ENCODE measurements around the gene IDUA.

DNA sequence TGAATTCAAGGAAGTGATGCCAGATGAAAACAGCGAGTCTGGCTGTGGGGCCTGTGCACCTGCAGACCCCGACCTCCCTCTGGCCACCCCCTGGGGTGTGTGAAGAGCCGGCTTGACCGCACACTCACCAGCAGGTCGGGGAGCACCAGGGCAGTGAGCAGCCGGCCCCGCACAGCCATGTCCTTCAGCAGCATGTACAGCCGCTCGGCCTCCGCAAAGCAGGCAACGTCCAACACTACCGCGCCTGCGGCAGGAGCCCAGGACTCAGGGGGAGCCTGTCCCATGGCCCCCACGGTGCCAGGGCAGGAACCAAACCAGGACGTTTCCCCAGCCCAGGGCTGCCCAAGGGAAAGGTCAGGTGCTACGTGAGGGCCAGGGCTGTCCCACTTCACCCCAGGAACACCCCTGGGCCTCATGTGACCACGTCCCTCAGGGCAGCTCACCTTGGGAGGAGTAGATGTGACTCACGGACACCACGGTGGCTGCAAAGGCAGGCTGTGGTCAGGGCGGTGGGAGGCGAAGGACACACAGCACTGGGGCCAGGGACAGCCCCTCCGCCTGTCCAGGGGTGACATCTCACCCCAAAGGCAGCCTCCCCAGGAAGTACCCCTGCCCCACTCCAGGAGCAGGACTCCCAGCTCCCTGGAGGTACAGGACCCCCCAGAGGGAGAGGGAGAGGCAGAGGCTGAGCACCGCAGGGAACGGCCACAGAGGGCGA, 21.6 kb upstream of the IDUA start:
- TF ChIP-seq POLR2A (IDR thresholded peaks at IDR 0.05) = no peak
- TF ChIP-seq CTCF (IDR thresholded peaks at IDR 0.05) = no peak
- no peak for TF ChIP-seq EP300 (IDR thresholded peaks at IDR 0.05)
